Gastrocnemius medialis (tissue), 4 donors: Measurements from ENCODE around the gene C6orf62. TPM values are rescaled to one million over a fixed set of nuclear protein-coding genes. Genes with fewer than 3 reads are reported as not detected.
"Not testable (repeated sequence)": the region's sequence is repeated elsewhere in the genome, so short reads cannot be mapped to it uniquely, and the experiment has no call there.

ENCODE experiments used
- ATAC-seq, 2 donors: fragments of 150-250 bp; one replicate each; pipeline ENCODE4 v1.9.1; 2016
- DNase-seq, 2 donors: peaks; one replicate each; pipeline ENCODE4 v3.0.0-alpha.2; 2019
- H3K27ac ChIP-seq, 4 donors: fragments of 200-600 bp; sonication (generic); 1 replicate in 1 of 4; 2 replicates in 3 of 4; pipeline ENCODE4 v1.5.1; 2016 to 2018; ENCODE audit warnings: mild to moderate bottlenecking in 2 of 4, moderate library complexity in 1 of 4
- H3K27me3 ChIP-seq, 3 donors: fragments of 200-600 bp; sonication (generic) in 2 of 3; 1 replicate in 1 of 3; 2 replicates in 2 of 3; pipeline versions ENCODE4 v1.5.1 to v1.6.0; 2016 to 2019; ENCODE audit warnings: mild to moderate bottlenecking in 1 of 3, moderate library complexity in 1 of 3
- H3K36me3 ChIP-seq, 2 donors: fragments of 200-600 bp; sonication (generic) in 1 of 2; one replicate each; pipeline ENCODE4 v1.5.1; 2017 to 2018
- H3K4me1 ChIP-seq, 2 donors: fragments of 200-600 bp; sonication (generic) in 1 of 2; one replicate each; pipeline ENCODE4 v1.5.1; 2016 to 2017; ENCODE audit warnings: mild to moderate bottlenecking in 2 of 2
- H3K4me3 ChIP-seq, 4 donors: fragments of 200-600 bp; sonication (generic) in 3 of 4; 1 replicate in 1 of 4; 2 replicates in 3 of 4; pipeline ENCODE4 v1.5.1; 2016 to 2019; ENCODE audit warnings: mild to moderate bottlenecking in 2 of 4
- H3K9me3 ChIP-seq, 3 donors: fragments of 200-600 bp; sonication (generic) in 2 of 3; 1 replicate in 1 of 3; 2 replicates in 2 of 3; pipeline ENCODE4 v1.5.1; 2016 to 2019
- CTCF ChIP-seq, 5 experiments: fragments of 450-650 bp in 3 of 5; fragments of 200-600 bp in 2 of 5; sonication (generic) in 2 of 5; IDR thresholded peaks in 4 of 5; conservative IDR thresholded peaks in 1 of 5; 1 replicate in 4 of 5; 2 replicates in 1 of 5; pipeline ENCODE4 v1.5.1; 2016 to 2019; ENCODE audit warnings: antibody characterized with exemption in 5 of 5, mild to moderate bottlenecking in 3 of 5, moderate library complexity in 3 of 5
- POLR2A ChIP-seq, 2 donors: fragments of 450-650 bp; IDR thresholded peaks; one replicate each; pipeline ENCODE4 v1.6.1; 2017; ENCODE audit warnings: antibody characterized with exemption in 2 of 2, mild to moderate bottlenecking in 2 of 2, moderate library complexity in 2 of 2
- in situ Hi-C, 4 donors: fragments of 200-750 bp; cut with MboI; loops; one replicate each; pipeline versions ENCODE4 v1.15.0 to v1.8.0; 2017; ENCODE audit warnings: low sequenced_read_pairs in 4 of 4
- intact Hi-C: fragments of 100-400 bp; cut with DNase I; formaldehyde crosslinking; loops from one replicate; pipeline ENCODE4 v1.15.1; 2023; ENCODE audit warnings: low total_unique reads
- total RNA-seq, 4 donors: library from RNA; depleted of rRNA; stranded (reverse); fragments of >200 nt; gene quantifications; one replicate each; pipeline versions ENCODE4 v1.1.0 to v1.2.3, GENCODE V29; 2016

Gene C6orf62
- total RNA-seq, 4 donors from 2014 or later, result 24.1 to 50.7 (median 36.0) TPM

- no peak for DNase-seq
- no peak for ATAC-seq
- Histone ChIP-seq H3K9me3 (no peaks in the 10 kb centered on the region), H3K4me1 (no peaks in the 10 kb centered on the region), H3K36me3 (no peaks in the 10 kb centered on the region), H3K27me3 (no peaks in the 10 kb centered on the region), H3K4me3 (no peak overlapping the region), H3K27ac (no peak overlapping the region)
- TF ChIP-seq CTCF (IDR thresholded peaks at IDR 0.05 in 4 of 5, conservative IDR thresholded peaks at IDR 0.05 in 1 of 5) (no peak), POLR2A (IDR thresholded peaks at IDR 0.05) (no peak)
- in situ Hi-C loops (no loop called here), intact Hi-C loops (no loop called here)
Measured at GRCh38 chr6:24752917-24753492, 34.1 kb upstream of the C6orf62 start.

GRCh38 chr6:24752503-24752902 lies 33.5 kb upstream of the C6orf62 start:
- Histone ChIP-seq H3K27ac (no peak overlapping the region), H3K27me3 (no peaks in the 10 kb centered on the region), H3K36me3 (no peaks in the 10 kb centered on the region), H3K9me3 (no peaks in the 10 kb centered on the region), H3K4me3 (no peak overlapping the region), H3K4me1 (no peaks in the 10 kb centered on the region)
- DNase-seq (no peak), ATAC-seq (no peak)
- in situ Hi-C loops (no loop called here), intact Hi-C loops (no loop called here)
- no peak for TF ChIP-seq CTCF (IDR thresholded peaks at IDR 0.05 in 4 of 5, conservative IDR thresholded peaks at IDR 0.05 in 1 of 5)
- no peak for TF ChIP-seq POLR2A (IDR thresholded peaks at IDR 0.05)

- in situ Hi-C loops, H3K27ac ChIP-seq, intact Hi-C loops, DNase-seq, H3K9me3 ChIP-seq, H3K27me3 ChIP-seq, ATAC-seq, H3K4me1 ChIP-seq, H3K36me3 ChIP-seq, H3K4me3 ChIP-seq: not testable (repeated sequence)
Measured at GRCh38 chr6:24750878-24751277, 31.9 kb upstream of the C6orf62 start.

- no peak overlapping the region for H3K4me3 ChIP-seq
- no peak overlapping the region for H3K27ac ChIP-seq
- no peaks in the 10 kb centered on the region for H3K9me3 ChIP-seq
- intact Hi-C loops, result no loop called here
- no peaks in the 10 kb centered on the region for H3K4me1 ChIP-seq
- no peaks in the 10 kb centered on the region for H3K36me3 ChIP-seq
- in situ Hi-C loops, result no loop called here
- no peak for DNase-seq
- no peak for ATAC-seq
- no peak for TF ChIP-seq CTCF (IDR thresholded peaks at IDR 0.05 in 4 of 5, conservative IDR thresholded peaks at IDR 0.05 in 1 of 5)
- no peak for TF ChIP-seq POLR2A (IDR thresholded peaks at IDR 0.05)
- H3K27me3 ChIP-seq, result no peaks in the 10 kb centered on the region
Measured at GRCh38 chr6:24749297-24749696, 30.3 kb upstream of the C6orf62 start.

- H3K4me1 ChIP-seq, result no peaks in the 10 kb centered on the region
- intact Hi-C loops (no loop called here), in situ Hi-C loops (no loop called here)
- no peak for TF ChIP-seq POLR2A (IDR thresholded peaks at IDR 0.05)
- no peak for TF ChIP-seq CTCF (IDR thresholded peaks at IDR 0.05 in 4 of 5, conservative IDR thresholded peaks at IDR 0.05 in 1 of 5)
- no peaks in the 10 kb centered on the region for H3K36me3 ChIP-seq
- ATAC-seq, result no peak
- H3K27ac ChIP-seq, result no peak overlapping the region
- no peaks in the 10 kb centered on the region for H3K27me3 ChIP-seq
- DNase-seq, result no peak
- no peak overlapping the region for H3K4me3 ChIP-seq
- H3K9me3 ChIP-seq, result no peaks in the 10 kb centered on the region
Measured at GRCh38 chr6:24744911-24745310, 26.0 kb upstream of the C6orf62 start.
